Ureter (tissue), 1 donor: ENCODE data around the gene AKAP8. TPM values are rescaled to one million over a fixed set of nuclear protein-coding genes. Genes with fewer than 3 reads are reported as not detected.

Source experiments
- total RNA-seq: library from RNA; stranded (reverse); gene quantifications from one replicate; pipeline ENCODE4 v1.2.4, GENCODE V29; 2023
- donor health status: DM: yes; HTN: yes; CAD: no.

The AKAP8 gene
- total RNA-seq, 1 donor from 2014 or later: 69.7 TPM

Other genes starting within 250 kb of the AKAP8 start
- gene NOTCH3, start 178.8 kb downstream of the AKAP8 start, total RNA-seq: 125 TPM
- 2.5 TPM for gene EPHX3, start 147.3 kb downstream of the AKAP8 start, total RNA-seq
- 134 TPM for gene BRD4, start 47.2 kb downstream of the AKAP8 start, total RNA-seq
- gene AKAP8L, start 39.2 kb upstream of the AKAP8 start, total RNA-seq: 133 TPM
- 42.3 TPM for gene WIZ, start 70.2 kb upstream of the AKAP8 start, total RNA-seq
- 3.9 TPM for gene RASAL3, start 84.8 kb upstream of the AKAP8 start, total RNA-seq
- gene PGLYRP2, start 99.7 kb upstream of the AKAP8 start, total RNA-seq: 0.34 TPM
- 19.8 TPM for gene CYP4F22, start 128.7 kb upstream of the AKAP8 start, total RNA-seq
- gene CYP4F8, start 235.4 kb upstream of the AKAP8 start, total RNA-seq: 21.6 TPM